GM21825 (cell line): ENCODE results near the gene MPDZ.

ENCODE experiments used
- ATAC-seq: cut with Tn5 transposase; IDR thresholded peaks from one replicate; pipeline ENCODE4 v1.9.1; 2021; ENCODE audit warnings: mild to moderate bottlenecking, moderate library complexity; ENCODE audit not compliant: unreplicated experiment

The MPDZ gene

GRCh38 chr9:13189362-13189761, 90.1 kb downstream of the MPDZ start:
- no peak for ATAC-seq

- ATAC-seq, result no peak
These were observed 92.7 kb downstream of the MPDZ start for GRCh38 chr9:13186774-13187173.

DNA sequence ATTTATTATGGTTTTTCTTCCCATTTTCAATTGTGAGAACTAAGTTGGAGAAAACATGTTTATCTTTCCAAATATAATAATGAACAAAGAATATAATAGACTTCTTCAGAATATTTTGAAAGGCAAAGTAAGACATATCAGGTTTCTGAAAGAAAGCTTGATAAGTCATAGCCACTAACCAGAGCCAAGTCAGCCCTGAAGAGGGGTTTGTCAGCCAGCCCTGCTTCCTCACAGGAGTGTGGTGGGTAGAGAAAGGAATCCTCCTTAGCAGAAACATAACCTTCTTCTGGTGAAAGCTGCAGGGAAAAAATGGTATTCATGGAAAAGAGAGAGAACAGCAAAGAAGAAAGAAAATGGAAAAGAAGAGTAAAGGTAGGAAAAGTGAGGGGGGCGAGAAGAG, 93.4 kb downstream of the MPDZ start:
- no peak for ATAC-seq

DNA sequence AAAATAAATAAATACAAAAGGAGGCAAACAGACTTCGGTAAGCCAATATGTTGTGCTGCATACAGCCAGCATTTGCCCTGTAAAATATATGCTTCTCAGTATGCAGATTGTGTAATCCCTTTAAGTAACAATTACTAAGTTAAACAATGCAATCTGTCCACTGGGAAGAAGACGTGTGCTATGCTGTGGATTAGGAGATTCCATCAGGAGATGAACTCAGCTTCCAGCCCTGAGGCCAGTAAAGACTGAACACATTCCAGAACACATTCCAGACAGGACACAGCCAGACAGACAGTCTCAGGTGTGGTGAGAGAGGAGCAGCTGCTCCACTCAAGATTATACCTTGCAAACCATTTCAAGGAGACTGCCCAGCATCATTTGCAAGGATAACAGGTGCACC, 97.8 kb downstream of the MPDZ start:
- ATAC-seq, result no peak

DNA sequence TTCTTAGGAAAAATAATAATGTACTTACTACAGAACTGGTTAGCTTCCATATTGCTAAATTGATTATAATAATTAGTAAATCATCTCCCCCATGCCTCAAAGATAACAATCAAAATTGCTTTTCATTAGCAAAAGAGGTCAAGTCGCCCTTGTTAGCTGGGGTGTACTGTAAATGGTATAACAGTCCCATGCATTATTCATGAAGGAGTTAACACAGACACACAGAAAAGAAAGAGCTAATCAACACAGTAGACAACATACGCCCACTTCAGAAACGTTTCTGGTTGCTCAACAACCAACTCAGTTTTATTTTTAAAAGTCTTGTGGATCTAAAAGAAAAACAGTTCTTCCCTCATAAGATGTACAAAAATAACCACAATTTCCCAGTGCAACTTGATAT, 100.2 kb downstream of the MPDZ start:
- no peak for ATAC-seq

GRCh38 chr9:13175732-13176131, 103.8 kb downstream of the MPDZ start:
- no peak for ATAC-seq

DNA sequence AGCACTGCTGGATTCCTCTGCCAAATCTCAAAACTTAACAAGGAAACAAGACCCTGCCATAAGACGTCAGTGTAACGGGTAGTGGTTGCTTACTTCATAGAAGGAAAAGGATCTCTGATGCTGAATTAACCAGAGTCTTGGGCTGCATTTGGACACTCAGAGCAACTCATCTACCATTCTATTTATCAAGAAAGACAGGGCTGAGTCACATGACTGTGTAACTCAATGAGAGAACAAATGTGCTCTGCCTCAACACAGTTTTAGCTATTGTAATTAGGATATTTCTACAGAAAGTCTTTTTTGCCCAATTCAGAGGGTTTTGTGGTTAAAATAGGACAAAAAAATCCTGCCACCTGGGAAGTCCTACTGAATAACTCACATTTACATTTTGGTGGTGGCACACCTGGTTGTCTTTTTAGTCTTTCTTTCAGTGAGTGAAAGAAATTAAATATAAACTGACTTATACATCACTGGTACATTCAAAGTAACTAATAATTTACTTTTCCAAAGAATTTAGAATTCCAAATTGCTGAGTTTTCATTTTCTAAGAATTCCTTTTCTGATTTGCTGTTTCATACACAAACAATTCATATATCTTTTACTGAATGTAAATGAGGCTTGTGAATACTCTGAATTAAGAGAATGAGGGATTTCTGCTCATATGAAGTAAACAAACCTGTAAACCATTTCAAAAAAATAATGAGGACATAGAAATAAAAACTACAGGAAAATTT, 104.4 kb downstream of the MPDZ start:
- ATAC-seq, result no peak

DNA sequence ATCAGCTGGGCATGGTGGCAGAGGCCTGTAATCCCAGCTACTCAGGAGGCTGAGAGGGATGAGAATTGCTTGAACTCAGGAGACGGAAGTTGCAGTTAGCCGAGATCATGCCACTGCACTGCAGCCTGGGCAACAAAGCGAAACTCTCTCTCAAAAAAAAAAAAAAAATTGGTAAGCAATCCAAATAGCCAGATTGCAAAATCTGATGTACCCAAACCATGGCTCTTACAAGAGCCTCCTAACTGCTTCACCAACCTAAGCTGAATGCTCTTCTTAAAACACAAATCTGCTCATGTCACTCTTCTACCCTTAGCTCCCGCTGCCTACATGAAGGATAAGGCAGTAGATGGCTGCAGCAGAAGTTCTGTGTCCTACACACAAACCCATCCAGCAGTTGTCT, 105.9 kb downstream of the MPDZ start:
- no peak for ATAC-seq

GRCh38 chr9:13171261-13171660, 108.2 kb downstream of the MPDZ start:
- no peak for ATAC-seq

- no peak for ATAC-seq
These were observed 112.5 kb downstream of the MPDZ start for GRCh38 chr9:13166996-13167395.

- no peak for ATAC-seq
These were observed 113.5 kb downstream of the MPDZ start for GRCh38 chr9:13165956-13166355.

DNA sequence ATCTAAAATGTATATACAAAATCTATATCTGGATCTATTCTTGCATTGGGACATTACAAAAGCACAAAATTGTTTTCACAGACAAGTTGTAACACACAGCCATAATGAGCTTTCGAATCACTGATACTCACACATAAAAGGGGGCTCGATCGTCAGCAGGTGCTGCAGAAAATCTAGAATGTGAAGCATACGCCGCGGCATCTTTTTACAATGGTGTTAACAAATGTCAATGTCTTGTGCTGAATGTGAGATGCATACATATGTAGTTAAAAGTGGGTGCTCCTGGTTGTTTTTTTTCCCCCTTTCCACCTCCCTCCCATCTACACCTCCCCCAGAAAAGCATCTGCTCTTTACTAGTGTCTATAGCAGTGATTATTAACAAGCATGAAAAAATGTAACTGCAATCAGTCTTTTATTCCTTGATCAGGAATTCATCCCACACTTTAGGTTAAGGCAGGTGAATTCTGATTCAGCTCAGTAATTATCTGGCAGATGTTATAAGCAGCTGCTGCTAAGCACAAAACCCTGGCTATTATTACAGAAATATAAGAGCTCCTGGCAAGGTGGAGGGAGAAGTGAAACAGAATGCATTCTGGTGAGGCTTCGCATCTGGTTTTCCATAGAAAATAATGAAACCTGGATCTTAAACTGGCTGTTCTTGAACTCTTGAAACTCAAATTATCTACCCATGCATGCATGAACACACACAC, 114.1 kb downstream of the MPDZ start:
- ATAC-seq, result no peak

GRCh38 chr9:13163946-13164345, 115.5 kb downstream of the MPDZ start:
- no peak for ATAC-seq

GRCh38 chr9:13163287-13163686, 116.2 kb downstream of the MPDZ start:
- ATAC-seq, result no peak

GRCh38 chr9:13160051-13160450, 119.4 kb downstream of the MPDZ start:
- no peak for ATAC-seq

GRCh38 chr9:13158986-13159385, 120.5 kb downstream of the MPDZ start:
- ATAC-seq, result no peak

- no peak for ATAC-seq
These were observed 128.0 kb downstream of the MPDZ start for GRCh38 chr9:13151489-13151888.

DNA sequence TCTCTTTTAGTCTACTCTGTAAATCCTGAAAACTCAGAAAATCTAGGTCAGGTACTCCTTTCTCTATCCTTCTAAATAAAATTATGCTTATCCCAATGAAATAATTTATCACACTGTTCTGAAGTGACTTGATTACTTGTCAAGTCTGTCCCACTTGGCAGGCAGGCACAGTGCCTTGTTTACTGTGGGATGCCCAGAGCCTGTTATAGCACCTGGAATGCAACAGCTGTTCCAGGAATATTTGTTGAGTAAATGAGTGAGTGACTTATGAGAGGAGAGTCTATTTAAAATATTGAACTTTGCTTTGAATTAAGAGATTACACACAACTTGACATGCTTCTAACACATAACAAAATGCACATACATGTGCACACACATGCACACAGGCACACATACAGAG, 130.0 kb downstream of the MPDZ start:
- ATAC-seq, result no peak

GRCh38 chr9:13146840-13147239, 132.7 kb downstream of the MPDZ start:
- no peak for ATAC-seq

GRCh38 chr9:13145340-13145739, 134.2 kb downstream of the MPDZ start:
- no peak for ATAC-seq

DNA sequence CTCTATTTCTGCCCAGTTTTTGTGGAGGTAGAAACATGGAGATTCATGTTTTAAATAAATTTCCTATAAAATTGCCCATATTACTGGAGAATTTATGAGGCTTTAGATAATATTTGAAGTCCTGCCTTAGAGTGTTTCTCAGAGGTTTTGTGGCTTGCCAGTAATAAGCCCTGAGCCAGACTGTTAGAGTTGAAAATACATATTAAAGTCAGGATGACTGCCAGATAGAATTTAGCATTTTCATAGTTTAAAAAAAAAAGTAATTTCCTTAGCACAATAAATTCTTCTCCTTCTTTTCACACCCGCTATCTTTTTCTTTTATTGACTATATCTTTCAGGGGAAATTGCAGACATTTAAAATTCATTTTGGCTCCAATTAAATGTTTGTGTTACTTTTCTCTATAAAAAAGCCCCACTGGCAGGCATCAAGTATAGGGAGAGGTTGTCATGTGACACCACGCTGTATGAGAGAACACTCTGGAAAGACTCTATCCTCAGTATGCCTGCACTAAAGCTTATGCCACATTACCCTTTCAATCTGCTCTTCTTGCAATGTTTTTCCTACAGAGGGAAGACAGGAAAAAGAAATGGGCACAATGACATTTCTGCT, 135.2 kb downstream of the MPDZ start:
- ATAC-seq, result no peak

DNA sequence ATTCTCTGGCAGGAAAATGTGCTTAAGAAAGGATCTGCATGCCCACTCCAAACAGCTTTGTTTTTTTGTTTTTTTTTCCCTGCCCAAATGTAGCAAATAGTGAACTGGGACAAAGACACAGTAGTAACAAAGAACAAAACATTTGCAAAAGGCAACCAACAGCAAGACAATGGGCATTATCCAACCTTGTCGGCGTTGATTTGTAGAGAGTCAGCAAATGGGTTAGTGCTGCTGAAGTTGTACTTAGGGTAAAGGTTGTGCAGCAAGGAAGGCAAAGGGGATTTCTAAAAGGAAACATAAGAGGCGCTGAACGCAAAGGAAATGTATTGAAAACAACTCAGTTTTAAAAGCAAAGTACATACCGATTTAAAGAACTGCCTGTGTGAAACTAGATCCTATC, 136.2 kb downstream of the MPDZ start:
- no peak for ATAC-seq
